HFF-Myc (cell line): ENCODE results near the gene WNT8B.

Experiments
- DNase-seq: peaks from one replicate; pipeline ENCODE4 v3.0.0-alpha.2; 2011; ENCODE audit warnings: low read depth; ENCODE audit errors: extremely low read depth
- H3K4me3 ChIP-seq: replicated peaks from 2 replicates; pipeline ENCODE4 v1.5.1; 2011; ENCODE audit warnings: low read depth, mild to moderate bottlenecking, control low read depth, low read length
- CTCF ChIP-seq: IDR thresholded peaks from 2 replicates; pipeline ENCODE4 v1.5.1; 2012; ENCODE audit warnings: mild to moderate bottlenecking, low read depth, low read length, control low read depth; ENCODE audit errors: missing control alignments

WNT8B gene

DNA sequence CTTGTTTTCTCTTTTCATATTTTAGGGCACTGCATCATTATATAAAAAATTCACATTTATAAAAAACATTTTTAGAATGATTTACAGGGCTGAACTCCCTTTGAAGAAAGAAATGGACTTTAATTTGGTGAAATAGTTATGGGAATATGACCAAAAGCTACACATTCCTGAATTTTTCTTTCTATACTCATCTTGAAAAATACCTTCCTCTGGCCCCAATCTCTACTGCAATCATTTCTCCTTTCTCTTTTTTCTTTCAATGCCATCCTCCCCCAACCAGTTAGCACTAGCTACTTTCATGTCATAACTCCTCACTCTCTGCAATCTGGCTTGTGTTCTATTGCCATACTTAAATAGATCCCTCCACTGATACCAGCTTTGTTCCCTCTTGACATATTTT lies 6.2 kb downstream of the WNT8B start:
- TF ChIP-seq CTCF = no peak
- no peak for DNase-seq
- H3K4me3 ChIP-seq = no peak overlapping the region

DNA sequence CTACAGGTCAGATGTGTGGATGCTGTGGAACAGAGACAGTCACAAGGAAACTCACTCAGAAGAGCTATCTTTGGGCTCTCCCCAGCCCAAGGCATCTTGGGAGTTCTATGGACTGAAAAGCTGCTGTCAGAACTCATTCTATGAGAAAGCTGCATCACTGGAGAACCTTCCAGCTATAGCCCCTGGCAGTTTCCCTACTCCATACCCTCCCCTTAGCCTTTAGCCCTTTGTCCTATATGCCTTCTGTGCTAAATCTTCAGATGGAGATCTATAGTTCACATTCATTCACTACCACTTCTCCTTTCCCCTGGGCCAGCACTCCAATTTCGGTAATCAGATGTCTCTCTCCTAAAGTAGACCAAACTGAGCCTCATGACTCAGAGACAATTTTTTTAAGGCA lies 6.9 kb downstream of the WNT8B start:
- no peak overlapping the region for H3K4me3 ChIP-seq
- DNase-seq = no peak
- TF ChIP-seq CTCF = no peak

- no peak for TF ChIP-seq CTCF
- no peak for DNase-seq
- no peak overlapping the region for H3K4me3 ChIP-seq
Observed at GRCh38 chr10:100470367-100470766, 7.6 kb downstream of the WNT8B start.

DNA sequence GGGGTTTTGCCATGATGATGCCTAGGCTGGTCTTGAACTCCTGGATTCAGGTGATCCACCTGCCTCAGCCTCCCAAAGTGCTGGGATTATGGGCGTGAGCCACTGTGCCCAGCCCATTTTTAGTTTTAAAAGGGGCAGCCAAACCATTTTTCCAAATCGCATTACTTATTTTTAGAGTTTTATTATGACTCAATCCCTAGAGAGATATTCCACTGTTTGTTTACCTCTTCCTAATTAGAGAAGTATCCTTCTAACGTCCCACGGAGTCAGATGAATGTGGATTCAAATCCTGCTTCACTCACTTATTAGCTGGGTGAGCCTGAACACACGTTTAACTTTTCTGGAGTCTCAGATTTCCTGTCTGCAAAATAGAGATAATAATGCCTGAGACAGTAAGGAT lies 15.2 kb downstream of the WNT8B start:
- TF ChIP-seq CTCF = no peak
- no peak for DNase-seq
- no peak overlapping the region for H3K4me3 ChIP-seq

GRCh38 chr10:100479037-100479436 lies 16.2 kb downstream of the WNT8B start:
- no peak overlapping the region for H3K4me3 ChIP-seq
- DNase-seq = no peak
- TF ChIP-seq CTCF = no peak

GRCh38 chr10:100480002-100480401 lies 17.2 kb downstream of the WNT8B start:
- DNase-seq = no peak
- no peak overlapping the region for H3K4me3 ChIP-seq
- TF ChIP-seq CTCF = no peak

- peak; percentile 70 for DNase-seq
- peak overlapping the region; percentile 32 for H3K4me3 ChIP-seq
- TF ChIP-seq CTCF = no peak
Observed at GRCh38 chr10:100481462-100482081, 18.8 kb downstream of the WNT8B start.
